HG03025 (cell line): ENCODE data around the gene OR2J2.
"Not testable (repeated sequence)": the region's sequence is repeated elsewhere in the genome, so short reads cannot be mapped to it uniquely, and the experiment has no call there.

ENCODE experiments used
- ATAC-seq: cut with Tn5 transposase; IDR thresholded peaks from one replicate; pipeline ENCODE4 v1.9.1; 2021; ENCODE audit warnings: mild to moderate bottlenecking, moderate library complexity; ENCODE audit not compliant: unreplicated experiment, low FRiP score

The OR2J2 gene

GRCh38 chr6:29170607-29171006 is at the start of gene OR2J2:
Gene OR2J2, plus strand, starts transcription at chr6:29170907. Its CDS starts 2,729 bp downstream, at chr6:29173636.
- ATAC-seq, result not testable (repeated sequence)

GRCh38 chr6:29129326-29130012 is 41.2 kb upstream of the OR2J2 start:
- no peak for ATAC-seq

DNA sequence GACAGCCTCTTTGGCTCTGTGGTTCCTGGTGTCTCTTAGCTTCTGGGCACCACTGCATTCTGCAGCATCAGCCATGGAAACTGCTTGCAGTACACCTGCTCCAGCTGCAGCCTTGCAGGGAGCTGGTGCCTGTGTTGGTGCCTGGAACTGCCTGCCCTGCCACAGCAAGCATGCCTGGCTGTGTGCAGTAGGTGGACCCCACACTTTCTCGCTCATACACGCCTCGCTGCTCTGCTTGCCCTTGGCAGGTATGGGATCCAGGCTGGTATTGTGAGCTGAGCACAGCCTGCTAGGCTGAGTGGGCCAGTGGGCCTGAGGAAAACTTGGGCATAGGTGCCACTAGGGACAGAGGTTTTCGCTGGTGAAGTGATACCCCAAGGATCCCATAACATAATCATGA is 40.1 kb upstream of the OR2J2 start:
- ATAC-seq, result no peak

DNA sequence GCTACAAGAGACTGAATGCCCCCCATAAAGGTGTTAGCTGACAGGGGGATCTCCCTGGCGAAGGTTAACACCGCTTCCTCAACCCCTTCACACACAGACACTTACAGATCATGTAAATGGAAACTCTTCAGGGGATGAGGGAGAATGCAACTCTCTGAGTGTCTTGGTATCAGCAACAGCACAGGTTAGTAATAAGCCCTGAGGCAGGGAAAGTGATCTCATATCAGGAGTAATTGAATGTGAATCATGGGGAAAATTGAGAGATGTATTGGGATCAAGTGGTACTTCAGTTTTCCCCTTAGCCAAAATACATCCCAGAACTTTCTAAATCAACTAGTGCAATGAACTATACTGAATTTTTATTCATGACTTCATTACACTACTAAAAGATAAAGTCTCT is 39.0 kb upstream of the OR2J2 start:
- ATAC-seq, result no peak

GRCh38 chr6:29137724-29138123 is 33.0 kb upstream of the OR2J2 start:
- no peak for ATAC-seq

GRCh38 chr6:29141606-29142005 is 29.1 kb upstream of the OR2J2 start:
- ATAC-seq, result no peak

GRCh38 chr6:29142309-29142708 is 28.4 kb upstream of the OR2J2 start:
- no peak for ATAC-seq

DNA sequence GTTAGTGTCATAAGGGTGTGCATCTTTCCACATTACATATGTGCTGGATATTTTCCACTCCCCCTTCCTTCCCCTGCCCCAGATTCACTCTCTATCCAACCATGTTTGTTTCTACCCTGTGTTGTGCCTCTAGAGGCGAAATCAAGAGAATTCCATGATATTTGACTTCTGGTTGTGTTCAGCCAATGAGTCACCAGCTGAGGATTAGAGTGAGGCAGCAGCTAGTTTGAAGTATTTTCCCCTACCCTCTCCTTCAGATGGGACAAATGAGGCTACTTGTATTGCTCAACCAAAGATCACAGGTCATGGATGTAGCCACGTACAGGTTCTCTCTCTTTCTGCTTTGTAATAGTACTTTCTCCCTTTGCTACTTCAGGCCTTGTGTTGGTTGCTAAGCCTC is 24.5 kb upstream of the OR2J2 start:
- no peak for ATAC-seq

- ATAC-seq, result no peak
Observed at GRCh38 chr6:29147074-29147473, 23.6 kb upstream of the OR2J2 start.

- not testable (repeated sequence) for ATAC-seq
Observed at GRCh38 chr6:29149444-29149843, 21.3 kb upstream of the OR2J2 start.

DNA sequence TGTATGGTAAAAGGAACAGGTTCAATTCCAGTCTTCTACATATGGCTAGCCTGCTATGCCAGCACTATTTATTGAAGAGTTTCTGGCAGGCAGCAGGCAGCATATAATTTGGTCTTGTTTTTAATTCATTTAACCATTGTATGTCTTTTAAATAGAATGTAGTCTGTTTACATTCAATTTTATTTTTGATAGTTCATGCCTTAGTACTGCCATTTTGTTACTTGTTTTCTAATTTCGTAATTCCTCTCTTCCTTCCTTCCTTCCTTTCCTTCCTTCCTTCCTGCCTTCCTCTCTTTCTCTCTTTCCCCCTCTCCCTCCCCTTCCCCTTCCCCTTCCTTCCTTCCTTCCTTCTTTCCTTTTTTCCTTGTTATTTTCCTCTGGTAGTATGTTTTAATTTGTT is 17.6 kb upstream of the OR2J2 start:
- ATAC-seq, result no peak

- not testable (repeated sequence) for ATAC-seq
Observed at GRCh38 chr6:29155182-29155581, 15.5 kb upstream of the OR2J2 start.

GRCh38 chr6:29159922-29160321 is 10.8 kb upstream of the OR2J2 start:
- not testable (repeated sequence) for ATAC-seq

- not testable (repeated sequence) for ATAC-seq
Observed at GRCh38 chr6:29165571-29165970, 5.1 kb upstream of the OR2J2 start.

GRCh38 chr6:29171736-29172135 is 1.0 kb downstream of the OR2J2 start:
- no peak for ATAC-seq

- ATAC-seq, result no peak
Observed at GRCh38 chr6:29183594-29183993, 12.9 kb downstream of the OR2J2 start.

GRCh38 chr6:29188659-29189058 is 18.0 kb downstream of the OR2J2 start:
- not testable (repeated sequence) for ATAC-seq

DNA sequence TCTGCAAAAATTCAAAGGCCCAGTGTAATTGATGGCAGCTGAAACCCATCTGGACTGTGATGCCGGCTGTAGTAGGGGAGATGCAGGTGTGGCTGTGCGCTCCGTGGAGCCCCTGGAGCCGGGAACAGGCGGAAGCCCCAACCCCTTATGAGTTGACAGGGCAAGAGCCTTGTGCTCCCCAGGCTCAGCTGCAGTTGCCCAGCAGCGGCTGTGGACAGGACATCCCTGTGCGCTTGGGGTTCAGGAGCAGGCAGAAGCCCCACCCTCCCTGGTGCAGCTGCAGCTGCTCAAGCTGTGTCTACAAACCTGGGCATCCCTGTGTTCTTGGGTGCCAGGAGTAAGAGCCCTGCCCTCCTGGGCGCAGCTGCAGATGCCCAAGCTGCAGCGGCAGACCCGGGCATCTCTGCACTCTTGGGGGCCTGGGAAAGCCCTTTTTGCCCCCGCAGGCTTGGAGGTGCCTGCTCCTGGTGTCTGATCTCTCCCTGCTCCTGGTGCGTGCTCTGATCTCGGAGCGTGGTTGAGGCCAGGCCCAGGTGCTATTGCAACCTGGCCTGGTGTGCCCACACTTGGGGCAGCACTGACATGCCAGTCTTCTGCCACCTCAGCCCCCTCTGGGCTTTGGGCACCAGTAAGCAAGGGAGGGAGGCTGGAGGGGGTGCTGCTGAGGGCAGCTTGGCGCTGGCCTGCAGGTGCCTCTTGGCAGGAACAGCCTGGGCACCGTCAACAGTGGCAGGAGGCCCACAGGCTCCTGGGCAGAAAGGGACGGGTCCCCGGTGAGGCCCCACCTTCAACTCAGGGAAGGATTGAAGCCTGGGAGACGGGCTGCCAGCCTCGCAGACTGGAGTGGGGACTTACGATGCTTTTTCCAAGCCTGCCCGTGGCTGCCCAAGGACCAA is 30.3 kb downstream of the OR2J2 start:
- no peak for ATAC-seq

- ATAC-seq, result no peak
Observed at GRCh38 chr6:29201966-29202365, 31.3 kb downstream of the OR2J2 start.

GRCh38 chr6:29211488-29211887 is 40.8 kb downstream of the OR2J2 start:
- ATAC-seq, result no peak

- ATAC-seq, result no peak
Observed at GRCh38 chr6:29216528-29216927, 45.8 kb downstream of the OR2J2 start.

DNA sequence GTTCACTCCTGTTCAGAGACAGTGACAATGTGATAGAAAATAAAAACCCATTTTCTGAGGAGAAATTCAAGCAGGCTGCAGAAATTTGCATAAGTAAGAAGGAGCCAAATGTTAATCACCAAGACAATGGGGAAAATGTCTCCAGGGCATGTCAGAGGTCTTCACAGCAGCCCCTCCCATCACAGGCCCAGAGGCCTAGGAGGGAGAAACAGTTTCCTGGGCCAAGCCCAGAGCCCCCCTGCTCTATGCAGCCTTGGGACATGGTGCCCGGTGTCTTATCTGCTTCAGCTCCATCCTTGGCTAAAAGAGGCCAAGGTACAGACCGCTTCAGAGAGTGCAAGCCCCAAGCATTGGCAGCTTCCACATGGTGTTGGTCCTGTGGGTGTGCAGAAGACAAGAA is 46.5 kb downstream of the OR2J2 start:
- not testable (repeated sequence) for ATAC-seq
